Caco-2 (cell line): Measurements from ENCODE around the gene CNTN1. TPM values are rescaled to one million over a fixed set of nuclear protein-coding genes. Genes with fewer than 3 reads are reported as not detected.

Experiments
- BruUV-seq: library from RNA; stranded (reverse); fragments of 400-500 nt; replicated peaks from 2 replicates; lab custom pipeline; 2021; lab: Mats Ljungman, UMichigan
- CTCF ChIA-PET: fragments of 300-600 bp; sonication (Branson Sonifier 250); formaldehyde crosslinking; loops from one replicate; lab custom pipeline; 2022; ENCODE audit warnings: antibody characterized with exemption; lab: Charles Lee
- POLR2A ChIA-PET: fragments of 300-600 bp; sonication (Branson Sonifier 250); formaldehyde crosslinking; loops from one replicate; lab custom pipeline; 2022; ENCODE audit warnings: antibody characterized with exemption; lab: Charles Lee
- DNase-seq, 2 experiments: peaks; one replicate each; pipeline versions ENCODE4 v3.0.0 to v3.0.0-alpha.2; 2020 to 2022
- H3K27me3 ChIP-seq: replicated peaks from 2 replicates; pipeline ENCODE4 v1.6.0; 2011; ENCODE audit warnings: low read length; ENCODE audit not compliant: control insufficient read depth, insufficient read depth
- H3K36me3 ChIP-seq: 2 replicates; pipeline ENCODE4 v1.5.1; 2011; ENCODE audit warnings: low read length; ENCODE audit not compliant: control insufficient read depth, insufficient read depth
- H3K4me1 ChIP-seq: fragments of 250-450 bp; sonication (Bioruptor Pico); 2 replicates; pipeline ENCODE4 v1.5.1; 2020; ENCODE audit warnings: mild to moderate bottlenecking
- H3K4me3 ChIP-seq: 2 replicates; pipeline ENCODE4 v1.5.1; 2011; ENCODE audit warnings: low read depth, mild to moderate bottlenecking, control low read depth, low read length
- H3K9me3 ChIP-seq: fragments of 250-450 bp; sonication (Bioruptor Pico); 2 replicates; pipeline ENCODE4 v1.5.1; 2020; ENCODE audit warnings: mild to moderate bottlenecking, moderate library complexity
- H3K27ac Mint-ChIP-seq: one replicate; pipeline ENCODE4 v1.8.0; 2022; ENCODE audit warnings: mixed read lengths; ENCODE audit not compliant: unreplicated experiment
- H3K27me3 Mint-ChIP-seq: one replicate; pipeline ENCODE4 v1.8.0; 2022; ENCODE audit warnings: mixed read lengths; ENCODE audit not compliant: insufficient read depth, unreplicated experiment
- H3K36me3 Mint-ChIP-seq: one replicate; pipeline ENCODE4 v1.8.0; 2022; ENCODE audit warnings: mild to moderate bottlenecking, mixed read lengths; ENCODE audit not compliant: insufficient read depth, unreplicated experiment
- H3K4me1 Mint-ChIP-seq: one replicate; pipeline ENCODE4 v1.8.0; 2022; ENCODE audit warnings: low read depth, mixed read lengths; ENCODE audit not compliant: unreplicated experiment
- H3K4me3 Mint-ChIP-seq: one replicate; pipeline ENCODE4 v1.8.0; 2022; ENCODE audit warnings: mild to moderate bottlenecking, moderate library complexity, mixed read lengths; ENCODE audit not compliant: unreplicated experiment
- H3K9me3 Mint-ChIP-seq: one replicate; pipeline ENCODE4 v1.8.0; 2022; ENCODE audit warnings: mixed read lengths; ENCODE audit not compliant: unreplicated experiment
- CTCF ChIP-seq, 2 experiments: fragments of 200-600 bp in 1 of 2; IDR thresholded peaks; 1 replicate in 1 of 2; 2 replicates in 1 of 2; pipeline versions ENCODE4 v1.5.1 to v1.8.0; 2011 to 2022; ENCODE audit warnings: antibody characterized with exemption in 1 of 2, control low read depth in 1 of 2, inconsistent platforms in 1 of 2, low read depth in 1 of 2, low read length in 1 of 2, mild to moderate bottlenecking in 1 of 2, moderate library complexity in 1 of 2; ENCODE audit not compliant: insufficient read depth in 1 of 2, severe bottlenecking in 1 of 2, unreplicated experiment in 1 of 2
- intact Hi-C: fragments of 100-400 bp; cut with micrococcal nuclease; formaldehyde crosslinking; loops from one replicate; pipeline ENCODE4 v1.10.0; 2022; ENCODE audit not compliant: unreplicated experiment
- total RNA-seq: library from RNA; stranded (reverse); gene quantifications from 2 replicates; pipeline ENCODE4 v1.2.3, GENCODE V29; 2022

The CNTN1 gene
- total RNA-seq, 1 experiment from 2014 or later: not detected

DNA sequence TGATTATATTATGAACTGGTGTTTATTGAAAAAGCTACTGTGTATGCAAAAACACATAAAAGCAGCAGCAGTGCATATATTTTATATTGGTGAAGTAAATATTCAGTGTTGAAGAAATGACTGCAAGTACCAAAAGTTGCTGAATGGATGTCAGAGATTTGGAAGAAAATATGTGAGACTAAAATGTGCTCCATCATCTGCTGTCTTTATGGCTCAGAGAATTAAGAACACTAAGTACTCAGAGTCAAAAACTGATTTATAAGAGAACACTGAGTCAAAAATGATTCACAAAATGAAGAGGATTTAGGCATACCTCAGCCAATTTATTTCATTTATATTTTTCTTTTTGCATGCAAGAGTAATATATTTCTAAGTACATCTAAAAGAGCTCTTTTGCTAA lies 409.6 kb downstream of the CNTN1 start:
- no peaks in the 10 kb centered on the region for H3K9me3 Mint-ChIP-seq
- Histone ChIP-seq H3K36me3 (no peaks in the 10 kb centered on the region), H3K4me1 (no peaks in the 10 kb centered on the region), H3K9me3 (no peaks in the 10 kb centered on the region), H3K27me3 (no peaks in the 10 kb centered on the region), H3K4me3 (no peak overlapping the region)
- H3K4me1 Mint-ChIP-seq: no peaks in the 10 kb centered on the region
- no peak overlapping the region for H3K27ac Mint-ChIP-seq
- H3K36me3 Mint-ChIP-seq: no peaks in the 10 kb centered on the region
- POLR2A ChIA-PET: no interaction called here
- no TSS peak for BruUV-seq
- CTCF ChIA-PET: no interaction called here
- no peak for TF ChIP-seq CTCF (IDR thresholded peaks at IDR 0.05; ENCODE audit: insufficient read depth in 1 of 2, low read depth in 1 of 2, low read length in 1 of 2, severe bottlenecking in 1 of 2, unreplicated experiment in 1 of 2)
- H3K27me3 Mint-ChIP-seq: no peaks in the 10 kb centered on the region
- H3K4me3 Mint-ChIP-seq: no peak overlapping the region
- intact Hi-C loops: no loop called here
- no peak for DNase-seq

- Histone ChIP-seq H3K9me3 (no peaks in the 10 kb centered on the region), H3K4me1 (no peaks in the 10 kb centered on the region), H3K27me3 (no peaks in the 10 kb centered on the region), H3K4me3 (no peak overlapping the region), H3K36me3 (no peaks in the 10 kb centered on the region)
- Mint-ChIP-seq H3K4me3 (no peak overlapping the region), H3K27me3 (no peaks in the 10 kb centered on the region), H3K4me1 (no peaks in the 10 kb centered on the region), H3K36me3 (no peaks in the 10 kb centered on the region), H3K9me3 (no peaks in the 10 kb centered on the region), H3K27ac (no peak overlapping the region)
- intact Hi-C loops: no loop called here
- POLR2A ChIA-PET: no interaction called here
- no peak for DNase-seq
- no peak for TF ChIP-seq CTCF (IDR thresholded peaks at IDR 0.05; ENCODE audit: insufficient read depth in 1 of 2, low read depth in 1 of 2, low read length in 1 of 2, severe bottlenecking in 1 of 2, unreplicated experiment in 1 of 2)
- no TSS peak for BruUV-seq
- CTCF ChIA-PET: no interaction called here
Measured at GRCh38 chr12:41103614-41104013, 411.4 kb downstream of the CNTN1 start.

DNA sequence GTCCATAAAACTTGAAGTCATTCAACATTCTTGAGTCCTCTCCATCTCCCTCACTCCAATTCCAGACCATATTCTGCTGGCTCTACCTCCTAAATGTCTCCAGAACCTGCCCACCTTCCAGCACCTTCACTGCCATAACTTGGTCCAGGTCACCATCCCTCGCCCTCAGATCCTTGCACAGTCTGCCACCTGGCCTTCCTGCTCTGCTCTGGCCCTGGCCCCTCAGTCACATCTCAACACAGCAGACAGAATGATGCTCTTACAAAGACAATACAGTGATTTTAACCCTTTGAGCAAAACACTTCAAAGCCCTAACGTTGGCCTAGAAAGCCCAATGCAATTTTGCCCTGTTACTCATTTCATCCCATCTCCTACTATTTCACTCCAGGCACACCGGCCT lies 414.1 kb downstream of the CNTN1 start:
- Histone ChIP-seq H3K4me3 (no peak overlapping the region), H3K9me3 (no peaks in the 10 kb centered on the region), H3K27me3 (no peaks in the 10 kb centered on the region), H3K4me1 (no peaks in the 10 kb centered on the region), H3K36me3 (no peaks in the 10 kb centered on the region)
- intact Hi-C loops: no loop called here
- TF ChIP-seq CTCF (IDR thresholded peaks at IDR 0.05; ENCODE audit: insufficient read depth in 1 of 2, low read depth in 1 of 2, low read length in 1 of 2, severe bottlenecking in 1 of 2, unreplicated experiment in 1 of 2): no peak
- CTCF ChIA-PET: no interaction called here
- Mint-ChIP-seq H3K4me3 (no peak overlapping the region), H3K9me3 (no peaks in the 10 kb centered on the region), H3K27me3 (no peaks in the 10 kb centered on the region), H3K36me3 (no peaks in the 10 kb centered on the region), H3K27ac (no peak overlapping the region), H3K4me1 (no peaks in the 10 kb centered on the region)
- DNase-seq: no peak
- POLR2A ChIA-PET: no interaction called here
- no TSS peak for BruUV-seq
